ENCODE data around the gene VEGFA. TPM values are rescaled to one million over a fixed set of nuclear protein-coding genes. Genes with fewer than 3 reads are reported as not detected.

The VEGFA gene
- total RNA-seq, 1 experiment from 2014 or later, result 112 TPM

DNA sequence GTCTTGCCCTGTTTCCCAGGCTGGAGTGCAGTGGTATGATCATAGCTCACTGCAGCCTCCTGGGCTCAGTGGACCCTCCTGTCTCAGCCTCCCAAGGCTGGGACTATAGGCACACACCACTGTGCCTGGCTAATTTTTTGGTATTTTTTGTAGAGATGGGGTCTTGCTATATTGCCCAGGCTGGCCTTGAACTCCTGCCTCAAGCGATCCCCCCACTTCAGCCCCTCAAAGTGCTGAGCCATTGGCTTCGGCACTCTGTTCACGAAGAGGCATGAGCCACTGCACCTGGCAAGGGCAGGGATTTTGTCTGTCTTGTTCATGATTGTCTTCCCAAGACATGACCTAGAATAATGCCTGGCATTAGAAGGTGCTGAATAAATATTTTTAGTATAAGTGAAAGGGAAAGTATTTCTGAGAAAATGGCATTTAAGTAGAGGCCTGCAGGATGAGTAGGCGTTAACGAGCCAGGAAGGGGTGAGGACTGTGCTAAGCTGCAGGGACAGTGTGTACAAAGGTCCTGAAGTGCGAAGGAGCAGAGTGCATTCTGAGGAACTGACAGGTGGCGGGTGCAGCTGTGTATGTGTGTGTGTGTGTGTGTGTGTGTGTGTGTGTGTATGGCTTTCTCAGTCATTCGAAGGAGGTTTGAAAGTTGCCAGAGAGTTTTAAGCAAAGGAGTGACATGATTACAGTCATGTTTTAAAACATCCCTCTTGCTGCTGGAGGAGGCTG is 43.0 kb downstream of the VEGFA start:
- H3K27me3 ChIP-seq (ENCODE audit: insufficient read depth, low read depth), result no peaks in the 10 kb centered on the region
- H3K9me2 ChIP-seq (ENCODE audit: insufficient read depth), result no peaks in the 10 kb centered on the region
- no peak overlapping the region for H3K27ac ChIP-seq
- BruUV-seq (replicated peaks), result no TSS peak
- no peak overlapping the region for H2AFZ ChIP-seq
- intact Hi-C loops (cut with micrococcal nuclease; ENCODE audit: unreplicated experiment), result no loop called here
- H3K4me3 ChIP-seq, result no peak overlapping the region
- CTCF ChIA-PET, result no interaction called here
- peak in 1 of 2 experiments; percentile 32 for DNase-seq
- H3K9me3 ChIP-seq (ENCODE audit: insufficient read depth, low read depth), result no peaks in the 10 kb centered on the region
- H3K4me2 ChIP-seq, result peak overlapping the region; percentile 54
- POLR2A ChIA-PET (ENCODE audit: unreplicated experiment), result no interaction called here
- no peaks in the 10 kb centered on the region for H3K79me2 ChIP-seq (ENCODE audit: low read depth)
- TF ChIP-seq, protein P1, sequence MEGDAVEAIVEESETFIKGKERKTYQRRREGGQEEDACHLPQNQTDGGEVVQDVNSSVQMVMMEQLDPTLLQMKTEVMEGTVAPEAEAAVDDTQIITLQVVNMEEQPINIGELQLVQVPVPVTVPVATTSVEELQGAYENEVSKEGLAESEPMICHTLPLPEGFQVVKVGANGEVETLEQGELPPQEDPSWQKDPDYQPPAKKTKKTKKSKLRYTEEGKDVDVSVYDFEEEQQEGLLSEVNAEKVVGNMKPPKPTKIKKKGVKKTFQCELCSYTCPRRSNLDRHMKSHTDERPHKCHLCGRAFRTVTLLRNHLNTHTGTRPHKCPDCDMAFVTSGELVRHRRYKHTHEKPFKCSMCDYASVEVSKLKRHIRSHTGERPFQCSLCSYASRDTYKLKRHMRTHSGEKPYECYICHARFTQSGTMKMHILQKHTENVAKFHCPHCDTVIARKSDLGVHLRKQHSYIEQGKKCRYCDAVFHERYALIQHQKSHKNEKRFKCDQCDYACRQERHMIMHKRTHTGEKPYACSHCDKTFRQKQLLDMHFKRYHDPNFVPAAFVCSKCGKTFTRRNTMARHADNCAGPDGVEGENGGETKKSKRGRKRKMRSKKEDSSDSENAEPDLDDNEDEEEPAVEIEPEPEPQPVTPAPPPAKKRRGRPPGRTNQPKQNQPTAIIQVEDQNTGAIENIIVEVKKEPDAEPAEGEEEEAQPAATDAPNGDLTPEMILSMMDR (conservative IDR thresholded peaks at IDR 0.05), result no peak
- no peak for TF ChIP-seq EZH2 (IDR thresholded peaks at IDR 0.05; ENCODE audit: low read depth)
- peaks cover 44% of the 10 kb centered on the region for H3K4me1 ChIP-seq (replicated peaks; ENCODE audit: insufficient read depth)
- no peaks in the 10 kb centered on the region for H4K20me1 ChIP-seq (ENCODE audit: insufficient read depth)
- H3F3A ChIP-seq (ENCODE audit: insufficient read depth, low read depth), result peaks cover 5% of the 10 kb centered on the region; the same call in 1 of the 2 replicates
- H3K36me3 ChIP-seq (ENCODE audit: low read depth), result no peaks in the 10 kb centered on the region

DNA sequence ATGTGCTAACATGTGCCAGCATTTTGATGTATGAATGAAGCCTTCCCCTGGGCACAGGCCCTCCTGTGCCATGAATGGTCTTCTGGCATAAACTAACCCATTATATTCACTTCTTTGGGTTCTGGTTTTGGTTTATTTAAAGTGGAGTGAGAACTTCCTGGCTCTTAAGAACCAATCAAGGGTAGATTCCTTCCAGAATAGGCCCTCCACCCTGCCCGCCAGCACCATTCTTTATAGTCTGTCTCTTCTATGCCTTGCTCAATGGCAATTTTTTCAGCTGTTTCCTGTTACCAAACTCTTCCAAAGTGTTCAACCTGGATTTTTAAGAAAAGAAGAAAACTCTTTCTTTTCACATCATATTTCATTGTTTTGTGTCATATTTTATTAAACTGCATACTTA is 44.1 kb downstream of the VEGFA start:
- no peak overlapping the region for H2AFZ ChIP-seq
- H3K79me2 ChIP-seq (ENCODE audit: low read depth), result no peaks in the 10 kb centered on the region
- no peaks in the 10 kb centered on the region for H3K9me2 ChIP-seq (ENCODE audit: insufficient read depth)
- DNase-seq, result no peak
- no peaks in the 10 kb centered on the region for H3K27me3 ChIP-seq (ENCODE audit: insufficient read depth, low read depth)
- no peaks in the 10 kb centered on the region for H3K9me3 ChIP-seq (ENCODE audit: insufficient read depth, low read depth)
- H3K27ac ChIP-seq, result no peak overlapping the region
- no peaks in the 10 kb centered on the region for H3F3A ChIP-seq (ENCODE audit: insufficient read depth, low read depth)
- intact Hi-C loops (cut with micrococcal nuclease; ENCODE audit: unreplicated experiment), result no loop called here
- ChIA-PET CTCF (no interaction called here), POLR2A (ENCODE audit: unreplicated experiment) (no interaction called here)
- BruUV-seq (replicated peaks), result no TSS peak
- TF ChIP-seq, protein P1 (conservative IDR thresholded peaks at IDR 0.05), result no peak
- TF ChIP-seq EZH2 (IDR thresholded peaks at IDR 0.05; ENCODE audit: low read depth), result no peak
- no peak overlapping the region for H3K4me2 ChIP-seq
- no peaks in the 10 kb centered on the region for H4K20me1 ChIP-seq (ENCODE audit: insufficient read depth)
- no peak overlapping the region for H3K4me3 ChIP-seq
- H3K4me1 ChIP-seq (replicated peaks; ENCODE audit: insufficient read depth), result peaks cover 34% of the 10 kb centered on the region
- no peaks in the 10 kb centered on the region for H3K36me3 ChIP-seq (ENCODE audit: low read depth)

DNA sequence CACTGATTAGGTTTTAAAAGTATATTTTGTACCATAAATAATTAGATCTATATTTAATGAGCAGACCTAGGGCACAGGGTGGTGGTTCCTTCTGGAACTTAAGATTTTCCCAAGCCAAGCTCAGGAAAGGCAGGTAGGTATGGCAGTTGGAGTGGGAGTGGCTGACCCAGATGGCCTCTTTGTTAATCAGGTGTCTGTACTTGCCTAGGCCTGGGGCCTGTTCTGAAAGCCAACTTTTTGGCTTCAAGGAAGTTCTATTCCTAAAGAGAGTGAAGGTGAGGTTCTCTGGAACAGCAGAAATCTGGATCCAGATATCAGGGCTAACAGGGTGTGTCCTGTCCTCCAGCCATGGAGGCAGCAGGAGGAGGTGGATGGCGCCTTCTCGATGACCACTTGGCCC is 44.9 kb downstream of the VEGFA start:
- Histone ChIP-seq H3K4me2 (no peak overlapping the region), H3K4me3 (no peak overlapping the region), H3K27me3 (ENCODE audit: insufficient read depth, low read depth) (no peaks in the 10 kb centered on the region), H3K79me2 (ENCODE audit: low read depth) (no peaks in the 10 kb centered on the region), H3F3A (ENCODE audit: insufficient read depth, low read depth) (peaks cover 1% of the 10 kb centered on the region; the same call in 1 of the 2 replicates), H4K20me1 (ENCODE audit: insufficient read depth) (no peaks in the 10 kb centered on the region), H3K9me3 (ENCODE audit: insufficient read depth, low read depth) (no peaks in the 10 kb centered on the region), H3K9me2 (ENCODE audit: insufficient read depth) (no peaks in the 10 kb centered on the region), H3K4me1 (replicated peaks; ENCODE audit: insufficient read depth) (peaks cover 28% of the 10 kb centered on the region), H3K27ac (no peak overlapping the region), H3K36me3 (ENCODE audit: low read depth) (no peaks in the 10 kb centered on the region), H2AFZ (no peak overlapping the region)
- intact Hi-C loops (cut with micrococcal nuclease; ENCODE audit: unreplicated experiment), result no loop called here
- no peak for TF ChIP-seq EZH2 (IDR thresholded peaks at IDR 0.05; ENCODE audit: low read depth)
- TF ChIP-seq, protein P1 (conservative IDR thresholded peaks at IDR 0.05), result no peak
- no peak for DNase-seq
- no TSS peak for BruUV-seq (replicated peaks)
- CTCF ChIA-PET, result interaction anchor here (0.7 kb wide), 1 partner anchor 86 kb away, joined by 6 read pairs; no protein-coding TSS in a partner anchor
- POLR2A ChIA-PET (ENCODE audit: unreplicated experiment), result no interaction called here

Measured in PC-9 (cell line).